ENCODE measurements around the gene NHSL1.

The NHSL1 gene

DNA sequence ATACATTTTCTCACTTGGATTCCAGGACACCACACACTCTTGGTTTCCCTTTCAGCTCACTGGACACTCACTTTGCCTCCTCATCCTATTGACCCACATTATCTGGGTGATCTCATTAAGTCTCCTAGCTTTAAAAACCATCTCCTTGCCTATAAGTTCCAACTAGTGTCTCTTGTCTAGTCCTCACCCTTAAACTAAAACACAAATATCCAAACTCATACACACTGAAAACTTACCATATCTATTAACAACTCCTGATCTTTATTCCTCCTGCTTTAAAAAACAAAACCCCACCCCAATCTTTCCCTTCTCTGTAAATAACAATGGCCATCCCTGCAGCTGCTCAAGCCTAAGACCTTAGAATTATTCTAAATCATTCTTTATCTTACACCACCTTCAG lies 125.1 kb downstream of the NHSL1 start:
- H3K36me3 Mint-ChIP-seq (ENCODE audit: low read depth): no peaks in the 10 kb centered on the region
- peak overlapping the region; percentile 6 for H3K27ac Mint-ChIP-seq

DNA sequence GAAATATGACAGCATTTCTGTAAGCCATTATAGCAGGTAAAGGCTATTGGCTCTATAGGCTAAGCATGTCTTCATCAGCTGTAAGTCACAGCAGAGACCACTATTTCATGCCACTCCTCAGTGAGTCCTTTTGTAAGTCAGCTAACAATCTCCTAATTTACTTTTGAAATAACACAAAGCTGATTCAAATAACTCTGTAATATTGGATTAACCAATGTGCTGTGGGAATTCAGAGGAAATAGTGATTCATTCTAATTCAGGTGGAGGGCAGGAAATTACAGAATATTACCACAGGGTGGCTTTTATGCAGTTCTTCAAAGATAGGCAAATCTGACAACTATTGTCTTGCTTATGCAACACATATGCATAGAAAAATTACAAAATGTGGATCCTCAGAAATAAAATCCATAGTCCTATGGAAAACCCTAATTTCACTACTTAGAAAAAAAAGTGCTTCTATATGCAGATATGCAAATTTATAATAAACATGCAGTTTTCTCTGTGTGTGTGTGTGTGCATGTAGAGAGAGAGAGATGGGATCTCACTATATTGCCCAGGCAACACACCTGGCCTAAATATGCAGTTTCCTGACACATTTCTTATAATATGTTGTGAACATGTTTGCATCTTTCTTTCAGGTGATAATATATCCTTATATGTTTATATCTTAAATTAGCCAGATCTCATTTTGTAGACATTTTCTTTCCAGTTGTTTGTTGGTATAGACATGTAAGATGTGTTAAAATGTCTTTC lies 126.4 kb downstream of the NHSL1 start:
- peaks cover 3% of the 10 kb centered on the region for H3K27me3 Mint-ChIP-seq (ENCODE audit: low read depth, poor library complexity)
- no peak overlapping the region for H3K4me3 Mint-ChIP-seq
- peaks cover 2% of the 10 kb centered on the region for H3K9me3 Mint-ChIP-seq
- no peak overlapping the region for H3K27ac Mint-ChIP-seq
- DNase-seq: no peak
- H3K4me1 Mint-ChIP-seq: peaks cover 33% of the 10 kb centered on the region
- H3K36me3 Mint-ChIP-seq (ENCODE audit: low read depth): no peaks in the 10 kb centered on the region
- TF ChIP-seq, protein P1, sequence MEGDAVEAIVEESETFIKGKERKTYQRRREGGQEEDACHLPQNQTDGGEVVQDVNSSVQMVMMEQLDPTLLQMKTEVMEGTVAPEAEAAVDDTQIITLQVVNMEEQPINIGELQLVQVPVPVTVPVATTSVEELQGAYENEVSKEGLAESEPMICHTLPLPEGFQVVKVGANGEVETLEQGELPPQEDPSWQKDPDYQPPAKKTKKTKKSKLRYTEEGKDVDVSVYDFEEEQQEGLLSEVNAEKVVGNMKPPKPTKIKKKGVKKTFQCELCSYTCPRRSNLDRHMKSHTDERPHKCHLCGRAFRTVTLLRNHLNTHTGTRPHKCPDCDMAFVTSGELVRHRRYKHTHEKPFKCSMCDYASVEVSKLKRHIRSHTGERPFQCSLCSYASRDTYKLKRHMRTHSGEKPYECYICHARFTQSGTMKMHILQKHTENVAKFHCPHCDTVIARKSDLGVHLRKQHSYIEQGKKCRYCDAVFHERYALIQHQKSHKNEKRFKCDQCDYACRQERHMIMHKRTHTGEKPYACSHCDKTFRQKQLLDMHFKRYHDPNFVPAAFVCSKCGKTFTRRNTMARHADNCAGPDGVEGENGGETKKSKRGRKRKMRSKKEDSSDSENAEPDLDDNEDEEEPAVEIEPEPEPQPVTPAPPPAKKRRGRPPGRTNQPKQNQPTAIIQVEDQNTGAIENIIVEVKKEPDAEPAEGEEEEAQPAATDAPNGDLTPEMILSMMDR (IDR thresholded peaks at IDR 0.05): no peak

More for the DNA sequence above, 125.1 kb downstream of the NHSL1 start:
- TF ChIP-seq, protein P1 (IDR thresholded peaks at IDR 0.05): no peak
- Mint-ChIP-seq H3K9me3 (no peaks in the 10 kb centered on the region), H3K27me3 (ENCODE audit: low read depth, poor library complexity) (peaks cover 3% of the 10 kb centered on the region), H3K4me1 (peaks cover 33% of the 10 kb centered on the region), H3K4me3 (no peak overlapping the region)
- DNase-seq: no peak

Data from nephron progenitor cell (in vitro differentiated cells).